Spleen (tissue), 11 donors: ENCODE data around the gene FBH1. TPM values are rescaled to one million over a fixed set of nuclear protein-coding genes. Genes with fewer than 3 reads are reported as not detected.

Experiments used
- DNase-seq: peaks from one replicate; pipeline ENCODE4 v3.0.0-alpha.2; 2020
- H3K27ac ChIP-seq, 8 donors: fragments of 200-600 bp; sonication (generic) in 7 of 8; 1 replicate in 4 of 8; 2 replicates in 4 of 8; pipeline versions ENCODE4 v1.5.0 to v1.8.0; 2016 to 2021; ENCODE audit warnings: inconsistent platforms in 4 of 8, mild to moderate bottlenecking in 4 of 8, moderate library complexity in 1 of 8
- H3K27me3 ChIP-seq, 7 donors: fragments of 200-600 bp; sonication (generic) in 6 of 7; replicated peaks in 1 of 7; 1 replicate in 4 of 7; 2 replicates in 3 of 7; pipeline versions ENCODE4 v1.5.0 to v1.8.0; 2016 to 2021; ENCODE audit warnings: inconsistent platforms in 3 of 7, mild to moderate bottlenecking in 1 of 7
- H3K36me3 ChIP-seq, 6 donors: fragments of 200-600 bp; sonication (generic) in 5 of 6; 1 replicate in 4 of 6; 2 replicates in 2 of 6; pipeline versions ENCODE4 v1.5.0 to v1.8.0; 2016 to 2021; ENCODE audit warnings: inconsistent platforms in 2 of 6
- H3K4me1 ChIP-seq, 6 donors: fragments of 200-600 bp; sonication (generic) in 5 of 6; 1 replicate in 3 of 6; 2 replicates in 3 of 6; pipeline versions ENCODE4 v1.5.0 to v1.8.0; 2016 to 2021; ENCODE audit warnings: inconsistent platforms in 3 of 6
- H3K4me3 ChIP-seq, 8 donors: fragments of 200-600 bp; sonication (generic) in 7 of 8; 1 replicate in 4 of 8; 2 replicates in 4 of 8; pipeline versions ENCODE4 v1.5.0 to v1.8.0; 2016 to 2021; ENCODE audit warnings: inconsistent platforms in 4 of 8, mild to moderate bottlenecking in 4 of 8, moderate library complexity in 2 of 8
- H3K9me3 ChIP-seq, 8 donors: fragments of 200-600 bp; sonication (generic) in 7 of 8; 1 replicate in 4 of 8; 2 replicates in 4 of 8; pipeline versions ENCODE4 v1.5.0 to v1.8.0; 2016 to 2021; ENCODE audit warnings: inconsistent platforms in 4 of 8
- POLR2A ChIP-seq, 3 donors: fragments of 450-650 bp; IDR thresholded peaks; one replicate each; pipeline ENCODE4 v1.5.1; 2017; ENCODE audit warnings: antibody characterized with exemption in 3 of 3, mild to moderate bottlenecking in 1 of 3
- POLR2AphosphoS5 ChIP-seq, 3 donors: sonication (generic); formaldehyde crosslinking; IDR thresholded peaks; one replicate each; pipeline ENCODE4 v1.5.1; 2017; ENCODE audit warnings: antibody characterized with exemption in 3 of 3
- WGBS, 5 donors: extraction: QIAGEN DNeasy Blood & Tissue Kit in 3 of 5; methylation state at CpG; one replicate each; pipeline versions ENCODE4 v1.1.5 to v1.1.7; 2013 to 2018; 5-methylcytosine and 5-hydroxymethylcytosine counted together
- intact Hi-C: fragments of 100-400 bp; cut with DNase I; formaldehyde crosslinking; loops from one replicate; pipeline ENCODE4 v1.15.0; 2023; ENCODE audit warnings: low total_unique reads
- polyA plus RNA-seq, 3 donors: library from polyadenylated mRNA; stranded (reverse); fragments of 200-250 nt; gene quantifications; one replicate each; pipeline ENCODE4 v1.2.1, GENCODE V29; 2013
- total RNA-seq, 7 donors: library from RNA; depleted of rRNA in 3 of 7; stranded (reverse); fragments of >200 nt in 3 of 7; fragmentation: NEBNext Ultra II Directional in 4 of 7; extraction: Animal tissue kit (Norgen Biotek cat#: 25700) in 4 of 7; gene quantifications; one replicate each; pipeline versions ENCODE4 v1.1.0 to v1.2.1, GENCODE V29; 2016 to 2021
- TF ChIP-seq, protein P1 (sequence below), 11 experiments: fragments of 200-600 bp in 7 of 11; fragments of 450-650 bp in 4 of 11; sonication (generic) in 4 of 11; IDR thresholded peaks in 8 of 11; conservative IDR thresholded peaks in 3 of 11; 1 replicate in 7 of 11; 2 replicates in 4 of 11; pipeline versions ENCODE4 v1.4.0 to v1.8.0; 2016 to 2021; ENCODE audit warnings: antibody characterized with exemption in 11 of 11, inconsistent platforms in 4 of 11, mild to moderate bottlenecking in 1 of 11
- donor health status: healthy with polysubstance abuse.
- donor health status: DM: no; HTN: no; CAD: no; lungs with moderate emphysema.
- donor health status: DM: no; HTN: no; CAD: no.
- donor health status: Bipolar disorder and iron deficiency.
- donor health status: healthy.
- donor health status: DM: no; HTN: no; CAD: no.
- donor health status: DM: yes; HTN: yes; CAD: no.

Gene FBH1
- total and polyA plus RNA-seq, 10 donors = 33.4 to 118 (median 103) TPM

DNA sequence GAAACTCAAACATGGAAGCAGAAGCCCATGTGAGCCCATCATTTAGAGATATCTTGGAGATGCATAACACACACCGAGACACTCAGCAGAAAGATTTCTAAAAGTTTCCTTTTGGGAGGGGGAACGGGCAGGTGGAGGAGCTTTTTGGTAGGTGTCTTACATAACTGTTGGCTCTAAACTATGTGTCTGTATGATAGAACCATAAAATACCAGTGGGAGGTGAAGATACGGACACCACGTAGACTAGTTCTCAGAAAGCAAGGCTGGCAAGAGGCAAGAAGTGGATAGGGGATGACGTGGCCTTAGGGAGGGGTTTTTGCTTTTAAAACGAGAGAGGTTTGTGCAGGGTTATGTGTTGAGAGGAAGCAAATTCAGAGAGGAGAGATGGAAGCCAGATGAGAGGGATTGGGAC is 50.8 kb downstream of the FBH1 start:
- Histone ChIP-seq H3K4me1 (peaks cover 28 to 57% (median 42%) of the 10 kb centered on the region in 6 donors), H3K36me3 (peaks cover 3 to 36% (median 30%) of the 10 kb centered on the region in 6 donors), H3K4me3 (no peak overlapping the region), H3K9me3 (no peaks in the 10 kb centered on the region), H3K27me3 (no peaks in the 10 kb centered on the region), H3K27ac (peak overlapping the region in 2 of 8 donors; percentile 85 to 89)
- DNase-seq = no peak
- WGBS, 5 donors = 80 to 88% (median 84%) methylated on average over 6 of the region's 6 CpGs
- TF ChIP-seq POLR2AphosphoS5 (IDR thresholded peaks at IDR 0.05) (no peak), POLR2A (IDR thresholded peaks at IDR 0.05) (no peak)
- TF ChIP-seq, protein P1, sequence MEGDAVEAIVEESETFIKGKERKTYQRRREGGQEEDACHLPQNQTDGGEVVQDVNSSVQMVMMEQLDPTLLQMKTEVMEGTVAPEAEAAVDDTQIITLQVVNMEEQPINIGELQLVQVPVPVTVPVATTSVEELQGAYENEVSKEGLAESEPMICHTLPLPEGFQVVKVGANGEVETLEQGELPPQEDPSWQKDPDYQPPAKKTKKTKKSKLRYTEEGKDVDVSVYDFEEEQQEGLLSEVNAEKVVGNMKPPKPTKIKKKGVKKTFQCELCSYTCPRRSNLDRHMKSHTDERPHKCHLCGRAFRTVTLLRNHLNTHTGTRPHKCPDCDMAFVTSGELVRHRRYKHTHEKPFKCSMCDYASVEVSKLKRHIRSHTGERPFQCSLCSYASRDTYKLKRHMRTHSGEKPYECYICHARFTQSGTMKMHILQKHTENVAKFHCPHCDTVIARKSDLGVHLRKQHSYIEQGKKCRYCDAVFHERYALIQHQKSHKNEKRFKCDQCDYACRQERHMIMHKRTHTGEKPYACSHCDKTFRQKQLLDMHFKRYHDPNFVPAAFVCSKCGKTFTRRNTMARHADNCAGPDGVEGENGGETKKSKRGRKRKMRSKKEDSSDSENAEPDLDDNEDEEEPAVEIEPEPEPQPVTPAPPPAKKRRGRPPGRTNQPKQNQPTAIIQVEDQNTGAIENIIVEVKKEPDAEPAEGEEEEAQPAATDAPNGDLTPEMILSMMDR (IDR thresholded peaks at IDR 0.05 in 8 of 11, conservative IDR thresholded peaks at IDR 0.05 in 3 of 11) = no peak
- intact Hi-C loops = no loop called here

DNA sequence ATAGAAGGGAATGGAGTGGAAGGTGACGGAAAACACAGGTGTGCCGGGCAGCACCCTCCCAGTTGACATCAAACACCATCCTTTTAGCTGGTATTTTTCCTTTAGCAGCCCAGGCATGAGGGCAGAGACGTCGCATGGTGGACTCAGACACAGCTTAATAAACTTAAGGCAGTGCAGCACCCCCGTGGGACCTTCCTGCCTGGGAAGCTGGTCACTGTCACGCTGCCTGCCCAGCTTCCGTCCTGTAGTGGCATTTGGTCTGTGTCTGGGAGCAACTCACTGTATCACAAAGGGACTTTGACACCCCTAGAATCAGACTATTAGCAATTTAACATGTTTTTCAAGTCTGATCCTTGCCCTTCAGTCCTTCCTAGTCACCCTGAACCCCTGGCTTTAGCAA is 51.5 kb downstream of the FBH1 start:
- WGBS, 5 donors = 78 to 94% (median 84%) methylated on average over 4 to 7 of the region's 7 CpGs

DNA sequence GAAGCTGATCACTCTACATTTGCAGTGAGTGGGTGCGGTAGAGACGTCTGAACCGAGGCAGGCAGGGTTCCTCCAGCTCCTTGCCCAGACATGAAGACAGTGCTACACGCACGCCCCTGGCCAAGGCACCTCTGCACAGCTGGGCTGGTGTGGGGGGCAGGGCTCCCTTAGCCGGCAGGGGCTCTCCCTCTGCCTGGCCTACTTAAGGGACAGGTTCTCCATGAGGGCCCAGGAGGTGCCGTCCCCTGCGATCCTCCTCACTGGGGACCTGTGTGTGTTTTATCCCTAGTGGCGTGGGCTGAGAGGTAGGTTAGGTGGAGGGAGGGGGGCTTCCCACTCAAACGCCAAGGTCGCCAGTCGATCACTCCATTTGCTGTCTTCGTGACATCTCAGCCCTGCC is 52.0 kb downstream of the FBH1 start:
- WGBS, 5 donors = 81 to 86% (median 84%) methylated on average over 5 to 13 of the region's 13 CpGs
- TF ChIP-seq, protein P1 (IDR thresholded peaks at IDR 0.05 in 8 of 11, conservative IDR thresholded peaks at IDR 0.05 in 3 of 11) = no peak
- TF ChIP-seq POLR2AphosphoS5 (IDR thresholded peaks at IDR 0.05) = no peak
- no peak for TF ChIP-seq POLR2A (IDR thresholded peaks at IDR 0.05)
- Histone ChIP-seq H3K27me3 (no peaks in the 10 kb centered on the region), H3K4me1 (peaks cover 35 to 60% (median 52%) of the 10 kb centered on the region in 6 donors), H3K27ac (peak overlapping the region; percentile 41 to 89 (median 83)), H3K9me3 (no peaks in the 10 kb centered on the region), H3K4me3 (no peak overlapping the region), H3K36me3 (peaks cover 0 to 24% (median 19%) of the 10 kb centered on the region in 6 donors)
- intact Hi-C loops = no loop called here
- DNase-seq = no peak

More for the DNA sequence above, 51.5 kb downstream of the FBH1 start:
- Histone ChIP-seq H3K36me3 (peaks cover 3 to 28% (median 23%) of the 10 kb centered on the region in 6 donors), H3K9me3 (no peaks in the 10 kb centered on the region), H3K4me3 (no peak overlapping the region), H3K27ac (peak overlapping the region in 7 of 8 donors; percentile 51 to 89 (median 85)), H3K27me3 (no peaks in the 10 kb centered on the region), H3K4me1 (peaks cover 35 to 57% (median 48%) of the 10 kb centered on the region in 6 donors)
- intact Hi-C loops = no loop called here
- DNase-seq = no peak
- no peak for TF ChIP-seq POLR2A (IDR thresholded peaks at IDR 0.05)
- TF ChIP-seq POLR2AphosphoS5 (IDR thresholded peaks at IDR 0.05) = no peak
- TF ChIP-seq, protein P1 (IDR thresholded peaks at IDR 0.05 in 8 of 11, conservative IDR thresholded peaks at IDR 0.05 in 3 of 11) = no peak

DNA sequence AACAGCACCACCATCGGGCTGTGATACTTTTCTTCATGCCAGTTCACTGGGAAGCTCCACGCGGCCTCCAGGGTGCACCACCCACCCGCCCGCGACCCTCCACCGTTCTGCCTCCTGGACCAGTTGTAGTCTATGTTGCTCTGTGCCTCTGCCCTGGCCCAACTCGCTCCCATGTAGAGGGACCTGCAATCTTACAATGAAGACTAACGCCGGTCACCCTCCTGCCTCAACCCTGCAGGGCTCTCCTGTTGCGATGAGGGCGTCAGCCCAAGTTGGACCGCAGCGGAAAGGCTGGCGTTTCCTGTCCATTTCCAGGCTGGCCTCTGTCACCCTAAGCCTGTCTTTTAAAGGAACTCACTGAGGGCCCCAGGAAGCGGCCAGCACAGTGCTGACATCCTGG is 52.4 kb downstream of the FBH1 start:
- intact Hi-C loops = no loop called here
- Histone ChIP-seq H3K4me1 (peaks cover 35 to 65% (median 55%) of the 10 kb centered on the region in 6 donors), H3K36me3 (peaks cover 0 to 19% (median 14%) of the 10 kb centered on the region in 6 donors), H3K27ac (peak overlapping the region; percentile 41 to 89 (median 83)), H3K9me3 (no peaks in the 10 kb centered on the region), H3K27me3 (no peaks in the 10 kb centered on the region), H3K4me3 (no peak overlapping the region)
- TF ChIP-seq, protein P1 (IDR thresholded peaks at IDR 0.05 in 8 of 11, conservative IDR thresholded peaks at IDR 0.05 in 3 of 11) = no peak
- TF ChIP-seq POLR2AphosphoS5 (IDR thresholded peaks at IDR 0.05) = peak; percentile 63 to 80 (median 72)
- TF ChIP-seq POLR2A (IDR thresholded peaks at IDR 0.05) = no peak
- 36 to 56% (median 42%) methylated on average over 16 of the region's 16 CpGs for WGBS, 5 donors
- DNase-seq = peak; percentile 87
